Measurements from ENCODE around the gene MRPL38. TPM values are rescaled to one million over a fixed set of nuclear protein-coding genes. Genes with fewer than 3 reads are reported as not detected.

Gene MRPL38
- total and polyA plus RNA-seq, 4 donors, result 47.8 to 105 (median 66.1) TPM

DNA sequence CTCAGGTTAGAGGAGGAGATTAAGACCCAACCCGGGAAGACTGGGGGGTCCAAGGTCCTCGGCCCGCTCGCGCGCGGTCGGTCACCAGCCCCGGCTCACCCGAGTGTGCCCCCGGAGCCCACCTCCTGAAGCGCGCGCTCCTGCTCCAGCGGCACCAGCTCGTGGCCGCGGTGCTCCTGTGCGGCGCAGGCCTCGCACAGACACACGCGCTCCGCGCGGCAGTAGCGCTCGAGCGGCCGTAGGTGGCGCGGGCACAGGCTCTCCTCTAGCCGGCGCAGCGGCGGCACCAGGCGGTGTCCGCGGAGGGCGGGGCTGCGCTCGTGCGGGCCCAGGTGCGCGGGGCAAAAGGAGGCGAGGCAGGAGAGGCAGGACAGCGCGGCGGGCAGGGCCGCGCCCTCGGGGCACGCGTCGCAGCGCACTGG, 26.9 kb downstream of the MRPL38 start:
- peak; percentile 80 to 82 (median 80) for DNase-seq
- 1% methylated on average over 55 to 56 of the region's 56 CpGs for WGBS, 2 donors
- H3K4me1 ChIP-seq (ENCODE audit: control insufficient read depth in 5 of 5, insufficient read depth in 5 of 5, low read length in 5 of 5), result peaks cover 0 to 30% (median 16%) of the 10 kb centered on the region in 5 donors

DNA sequence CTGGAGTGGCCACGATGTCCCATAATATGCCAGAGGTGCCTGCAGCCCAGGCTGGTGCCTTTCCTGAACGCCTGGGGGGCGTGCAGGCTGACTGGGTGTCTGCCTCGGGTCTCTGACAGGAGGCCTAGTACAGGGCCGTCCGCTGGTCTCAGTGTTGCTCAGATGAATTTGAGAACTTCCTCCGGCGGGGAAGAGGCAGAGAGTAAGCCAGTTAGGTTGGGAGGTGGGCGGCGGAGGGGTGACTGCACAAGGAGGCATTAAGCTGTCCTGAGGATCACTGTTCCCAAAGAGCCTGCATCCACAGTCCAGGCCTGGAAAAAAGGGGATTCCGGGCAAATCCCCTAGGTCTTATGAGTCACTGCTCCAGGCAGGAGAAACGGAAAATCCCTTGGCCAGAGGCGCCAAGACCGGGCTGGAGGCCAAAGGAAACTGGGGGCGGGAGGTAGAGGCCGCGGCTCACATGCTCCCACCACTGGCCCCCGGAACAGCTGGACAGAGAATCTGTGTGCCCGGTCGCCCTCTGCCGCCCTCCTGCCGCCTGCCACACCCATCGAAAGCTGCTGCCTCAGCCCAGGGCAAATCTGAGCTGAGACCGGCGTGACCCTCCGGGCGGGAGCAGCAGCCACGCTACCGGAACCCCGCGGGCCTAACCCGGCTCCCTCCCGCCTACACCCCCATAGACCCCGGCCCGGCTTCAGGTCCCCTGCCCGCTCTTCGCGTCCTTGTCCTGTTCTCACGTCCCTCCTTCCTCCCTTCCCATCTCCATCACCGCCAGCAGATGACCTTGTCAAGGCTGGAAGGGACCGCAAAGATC, 27.5 kb downstream of the MRPL38 start:
- TF ChIP-seq, protein P1, sequence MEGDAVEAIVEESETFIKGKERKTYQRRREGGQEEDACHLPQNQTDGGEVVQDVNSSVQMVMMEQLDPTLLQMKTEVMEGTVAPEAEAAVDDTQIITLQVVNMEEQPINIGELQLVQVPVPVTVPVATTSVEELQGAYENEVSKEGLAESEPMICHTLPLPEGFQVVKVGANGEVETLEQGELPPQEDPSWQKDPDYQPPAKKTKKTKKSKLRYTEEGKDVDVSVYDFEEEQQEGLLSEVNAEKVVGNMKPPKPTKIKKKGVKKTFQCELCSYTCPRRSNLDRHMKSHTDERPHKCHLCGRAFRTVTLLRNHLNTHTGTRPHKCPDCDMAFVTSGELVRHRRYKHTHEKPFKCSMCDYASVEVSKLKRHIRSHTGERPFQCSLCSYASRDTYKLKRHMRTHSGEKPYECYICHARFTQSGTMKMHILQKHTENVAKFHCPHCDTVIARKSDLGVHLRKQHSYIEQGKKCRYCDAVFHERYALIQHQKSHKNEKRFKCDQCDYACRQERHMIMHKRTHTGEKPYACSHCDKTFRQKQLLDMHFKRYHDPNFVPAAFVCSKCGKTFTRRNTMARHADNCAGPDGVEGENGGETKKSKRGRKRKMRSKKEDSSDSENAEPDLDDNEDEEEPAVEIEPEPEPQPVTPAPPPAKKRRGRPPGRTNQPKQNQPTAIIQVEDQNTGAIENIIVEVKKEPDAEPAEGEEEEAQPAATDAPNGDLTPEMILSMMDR (IDR thresholded peaks at IDR 0.05; ENCODE audit: control extremely low read depth, extremely low read depth), result peak; percentile 25
- H3K9ac ChIP-seq (ENCODE audit: insufficient read depth in 1 of 2, low read length in 2 of 2), result peak overlapping the region in 1 of 2 donors; percentile 79
- H3K4me1 ChIP-seq (ENCODE audit: control insufficient read depth in 5 of 5, insufficient read depth in 5 of 5, low read length in 5 of 5), result peaks cover 3 to 36% (median 21%) of the 10 kb centered on the region in 5 donors
- WGBS, 2 donors, result 6 to 13% methylated on average over 36 to 41 of the region's 41 CpGs
- H3K9me3 ChIP-seq (ENCODE audit: control insufficient read depth in 4 of 4, insufficient read depth in 3 of 4, low read length in 3 of 4), result no peaks in the 10 kb centered on the region
- H3K27me3 ChIP-seq (ENCODE audit: control insufficient read depth in 3 of 3, insufficient read depth in 3 of 3, low read length in 2 of 3), result no peaks in the 10 kb centered on the region
- H3K36me3 ChIP-seq (ENCODE audit: control insufficient read depth in 4 of 4, insufficient read depth in 4 of 4, low read length in 4 of 4), result peaks cover 0 to 11% (median 7%) of the 10 kb centered on the region in 4 donors
- DNase-seq, result peak; percentile 92 to 95 (median 93)
- peak; percentile 45 for ATAC-seq (ENCODE audit: insufficient read depth, low FRiP score)
- peak overlapping the region; percentile 58 for H3K4me3 ChIP-seq
- peak overlapping the region; percentile 93 to 94 for H3K27ac ChIP-seq (ENCODE audit: low read depth in 1 of 2, low read length in 1 of 2)

More for the DNA sequence above, 26.9 kb downstream of the MRPL38 start:
- TF ChIP-seq, protein P1 (IDR thresholded peaks at IDR 0.05; ENCODE audit: control extremely low read depth, extremely low read depth), result peak; percentile 36
- no peaks in the 10 kb centered on the region for H3K9me3 ChIP-seq (ENCODE audit: control insufficient read depth in 4 of 4, insufficient read depth in 3 of 4, low read length in 3 of 4)
- H3K4me3 ChIP-seq, result peak overlapping the region; percentile 58
- peaks cover 0 to 11% (median 7%) of the 10 kb centered on the region in 4 donors for H3K36me3 ChIP-seq (ENCODE audit: control insufficient read depth in 4 of 4, insufficient read depth in 4 of 4, low read length in 4 of 4)
- H3K27ac ChIP-seq (ENCODE audit: low read depth in 1 of 2, low read length in 1 of 2), result peak overlapping the region; percentile 93 to 94
- H3K9ac ChIP-seq (ENCODE audit: insufficient read depth in 1 of 2, low read length in 2 of 2), result peak overlapping the region in 1 of 2 donors; percentile 40
- no peaks in the 10 kb centered on the region for H3K27me3 ChIP-seq (ENCODE audit: control insufficient read depth in 3 of 3, insufficient read depth in 3 of 3, low read length in 2 of 3)
- ATAC-seq (ENCODE audit: insufficient read depth, low FRiP score), result peak; percentile 48

DNA sequence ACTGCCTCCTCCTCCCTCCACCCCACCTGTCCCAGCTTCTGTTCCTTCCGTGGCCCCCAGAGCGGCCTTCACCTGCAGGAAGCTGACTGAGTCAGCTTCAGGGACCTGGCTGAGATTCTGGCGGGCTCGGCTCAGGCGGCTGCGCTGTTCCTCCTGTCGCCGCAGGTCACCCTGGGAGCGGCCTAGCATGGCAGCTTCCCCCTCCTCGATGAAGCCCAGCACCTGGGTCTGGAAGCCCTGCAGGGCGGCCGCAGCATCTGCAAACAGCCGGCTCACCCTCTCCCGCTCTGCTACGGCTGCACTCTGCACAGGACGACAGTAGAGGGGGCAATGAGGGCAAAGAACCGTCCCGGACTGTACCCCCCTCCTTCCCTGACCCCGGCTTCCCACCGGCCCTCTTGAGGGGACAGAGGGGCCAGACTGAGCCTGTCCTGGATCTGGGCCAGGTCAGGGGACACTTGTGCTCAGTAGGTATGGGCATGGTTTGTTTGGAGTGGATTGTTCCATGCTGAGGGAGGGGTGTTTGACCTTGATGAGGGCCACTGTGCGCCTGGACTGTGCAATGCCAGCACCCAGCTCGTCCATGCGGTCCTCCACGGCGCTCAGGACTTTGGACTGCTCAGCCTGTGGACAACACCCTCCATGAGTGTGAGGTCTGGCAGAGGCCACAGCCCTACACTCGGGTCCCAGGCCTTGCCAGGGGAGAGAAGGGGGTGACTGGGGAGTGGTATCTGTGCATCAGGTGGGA, 28.3 kb downstream of the MRPL38 start:
- H3K27me3 ChIP-seq (ENCODE audit: control insufficient read depth in 3 of 3, insufficient read depth in 3 of 3, low read length in 2 of 3), result no peaks in the 10 kb centered on the region
- H3K36me3 ChIP-seq (ENCODE audit: control insufficient read depth in 4 of 4, insufficient read depth in 4 of 4, low read length in 4 of 4), result peaks cover 0 to 11% (median 7%) of the 10 kb centered on the region in 4 donors
- DNase-seq (peak in 1 of 3 donors; percentile 11), ATAC-seq (ENCODE audit: insufficient read depth, low FRiP score) (peak; percentile 3)
- H3K27ac ChIP-seq (ENCODE audit: low read depth in 1 of 2, low read length in 1 of 2), result peak overlapping the region; percentile 75 to 94
- peak overlapping the region in 1 of 2 donors; percentile 79 for H3K9ac ChIP-seq (ENCODE audit: insufficient read depth in 1 of 2, low read length in 2 of 2)
- WGBS, 2 donors, result 16 to 21% methylated on average over 26 of the region's 26 CpGs
- H3K9me3 ChIP-seq (ENCODE audit: control insufficient read depth in 4 of 4, insufficient read depth in 3 of 4, low read length in 3 of 4), result no peaks in the 10 kb centered on the region
- peaks cover 3 to 36% (median 21%) of the 10 kb centered on the region in 5 donors for H3K4me1 ChIP-seq (ENCODE audit: control insufficient read depth in 5 of 5, insufficient read depth in 5 of 5, low read length in 5 of 5)
- TF ChIP-seq, protein P1 (IDR thresholded peaks at IDR 0.05; ENCODE audit: control extremely low read depth, extremely low read depth), result no peak
- H3K4me3 ChIP-seq, result peak overlapping the region; percentile 27
